H1 (cell line): Measurements from ENCODE around the gene C15orf40. TPM values are rescaled to one million over a fixed set of nuclear protein-coding genes. Genes with fewer than 3 reads are reported as not detected.

Source experiments
- CTCF ChIA-PET: fragments of 300-600 bp; sonication (Branson Sonifier 250); formaldehyde crosslinking; loops from one replicate; lab custom pipeline; 2021; ENCODE audit not compliant: partially characterized antibody; lab: Charles Lee
- POLR2A ChIA-PET: fragments of 300-600 bp; sonication (Branson Sonifier 250); formaldehyde crosslinking; loops from one replicate; lab custom pipeline; 2021; ENCODE audit warnings: inconsistent platforms; ENCODE audit not compliant: partially characterized antibody; lab: Charles Lee
- DNase-seq, 2 experiments: peaks; one replicate each; pipeline versions ENCODE4 v3.0.0 to v3.0.0-alpha.2; 2010 to 2022; ENCODE audit warnings: low spot score in 2 of 2, low read depth in 1 of 2, mixed read lengths in 1 of 2
- FAIRE-seq: peaks from 2 replicates; lab custom pipeline; 2011; peaks lifted over from hg19 to GRCh38; lab: Jason Lieb, UNC
- H2AFZ ChIP-seq: 2 replicates; pipeline ENCODE4 v1.8.1; 2012; ENCODE audit warnings: low read length, inconsistent platforms
- H2AK5ac ChIP-seq: 2 replicates; pipeline ENCODE4 v1.6.1; 2013; ENCODE audit warnings: low read depth, low read length
- H2BK120ac ChIP-seq: replicated peaks from 2 replicates; pipeline ENCODE3; 2013; ENCODE audit warnings: low read depth, low read length, inconsistent platforms
- H2BK12ac ChIP-seq: 2 replicates; pipeline ENCODE4 v1.6.1; 2013; ENCODE audit warnings: low read depth, low read length
- H2BK15ac ChIP-seq: 2 replicates; pipeline ENCODE4 v1.6.1; 2013; ENCODE audit warnings: low read length
- H2BK20ac ChIP-seq: 2 replicates; pipeline ENCODE4 v1.6.1; 2013; ENCODE audit warnings: low read length
- H2BK5ac ChIP-seq: 2 replicates; pipeline ENCODE4 v1.6.1; 2013; ENCODE audit warnings: low read depth, low read length
- H3K14ac ChIP-seq: 2 replicates; pipeline ENCODE4 v1.6.1; 2013; ENCODE audit warnings: inconsistent platforms; ENCODE audit not compliant: insufficient read length
- H3K18ac ChIP-seq: 2 replicates; pipeline ENCODE4 v1.6.1; 2013; ENCODE audit warnings: low read length; ENCODE audit errors: extremely low read depth
- H3K23ac ChIP-seq: 2 replicates; pipeline ENCODE4 v1.6.1; 2013; ENCODE audit warnings: inconsistent platforms; ENCODE audit not compliant: insufficient read length
- H3K23me2 ChIP-seq: 2 replicates; pipeline ENCODE4 v1.6.1; 2013; ENCODE audit warnings: low read depth, low read length
- H3K27ac ChIP-seq: 2 replicates; pipeline ENCODE4 v1.6.1; 2011; ENCODE audit warnings: low read depth, low read length, inconsistent platforms
- H3K27me3 ChIP-seq, 4 experiments: replicated peaks in 1 of 4; 1 replicate in 1 of 4; 2 replicates in 3 of 4; pipeline versions ENCODE4 v1.6.1 to v1.8.1; 2011 to 2013; ENCODE audit warnings: low read length in 3 of 4, mild to moderate bottlenecking in 3 of 4, inconsistent platforms in 2 of 4, mixed read lengths in 2 of 4, moderate library complexity in 1 of 4; ENCODE audit not compliant: control insufficient read depth in 3 of 4, insufficient read depth in 3 of 4; ENCODE audit errors: extremely low read depth in 1 of 4
- H3K36me3 ChIP-seq, 4 experiments: 2 replicates each; pipeline versions ENCODE4 v1.6.1 to v1.8.1; 2011 to 2013; ENCODE audit warnings: mild to moderate bottlenecking in 4 of 4, low read length in 3 of 4, moderate library complexity in 2 of 4, control low read depth in 1 of 4, inconsistent platforms in 1 of 4; ENCODE audit not compliant: insufficient read depth in 4 of 4, control insufficient read depth in 2 of 4
- H3K4ac ChIP-seq: replicated peaks from 2 replicates; pipeline ENCODE3; 2013; ENCODE audit warnings: low read length, low read depth, mixed read lengths, inconsistent platforms; ENCODE audit not compliant: insufficient read length
- H3K4me1 ChIP-seq, 4 experiments: replicated peaks in 1 of 4; 1 replicate in 1 of 4; 2 replicates in 3 of 4; pipeline versions ENCODE4 v1.6.1 to v1.8.1; 2011 to 2013; ENCODE audit warnings: low read length in 3 of 4, inconsistent platforms in 2 of 4, mixed read lengths in 1 of 4; ENCODE audit not compliant: insufficient read depth in 4 of 4, control insufficient read depth in 3 of 4
- H3K4me2 ChIP-seq, 2 experiments: 2 replicates each; pipeline versions ENCODE4 v1.6.1 to v1.8.1; 2011 to 2013; ENCODE audit warnings: low read depth in 2 of 2, low read length in 2 of 2, control low read depth in 1 of 2, inconsistent platforms in 1 of 2, mild to moderate bottlenecking in 1 of 2; ENCODE audit not compliant: insufficient read depth in 1 of 2
- H3K4me3 ChIP-seq, 4 experiments: fragments of 200-600, 300-600 bp in 1 of 4; sonication (generic), shearing (Covaris generic), sonication (Bioruptor Twin) in 1 of 4; 2 replicates each; pipeline versions ENCODE4 v1.5.1 to v1.8.1; 2011 to 2016; ENCODE audit warnings: low read length in 4 of 4, low read depth in 3 of 4, control low read depth in 2 of 4, inconsistent platforms in 2 of 4, mild to moderate bottlenecking in 2 of 4, mixed read lengths in 1 of 4, moderate library complexity in 1 of 4; ENCODE audit not compliant: insufficient read depth in 2 of 4; ENCODE audit errors: extremely low read depth in 1 of 4
- H3K56ac ChIP-seq: replicated peaks from 2 replicates; pipeline ENCODE3; 2013; ENCODE audit warnings: low read depth, mild to moderate bottlenecking, mixed read lengths, low read length, inconsistent platforms; ENCODE audit not compliant: insufficient read length
- H3K79me1 ChIP-seq: 2 replicates; pipeline ENCODE4 v1.6.1; 2013; ENCODE audit warnings: low read depth, low read length, control low read depth
- H3K79me2 ChIP-seq, 2 experiments: 2 replicates each; pipeline versions ENCODE4 v1.6.1 to v1.8.1; 2012 to 2013; ENCODE audit warnings: low read length in 2 of 2, mild to moderate bottlenecking in 2 of 2, inconsistent platforms in 1 of 2; ENCODE audit not compliant: insufficient read depth in 2 of 2, control insufficient read depth in 1 of 2
- H3K9ac ChIP-seq, 4 experiments: replicated peaks in 1 of 4; 1 replicate in 1 of 4; 2 replicates in 3 of 4; pipeline versions ENCODE4 v1.6.1 to v1.8.1; 2011 to 2013; ENCODE audit warnings: low read depth in 3 of 4, low read length in 3 of 4, control low read depth in 2 of 4, mild to moderate bottlenecking in 2 of 4, moderate library complexity in 2 of 4, inconsistent platforms in 1 of 4; ENCODE audit errors: extremely low read depth in 1 of 4
- H3K9me3 ChIP-seq, 2 experiments: 2 replicates each; pipeline versions ENCODE4 v1.6.1 to v1.8.1; 2012 to 2013; ENCODE audit warnings: mild to moderate bottlenecking in 2 of 2, moderate library complexity in 2 of 2, control low read depth in 1 of 2, inconsistent platforms in 1 of 2, low read depth in 1 of 2, low read length in 1 of 2, mixed read lengths in 1 of 2; ENCODE audit not compliant: insufficient read depth in 2 of 2
- H4K20me1 ChIP-seq, 2 experiments: replicated peaks in 1 of 2; 2 replicates each; pipeline versions ENCODE3 to v1.8.1; 2011 to 2013; ENCODE audit warnings: inconsistent platforms in 2 of 2, low read length in 2 of 2, mild to moderate bottlenecking in 1 of 2; ENCODE audit not compliant: insufficient read depth in 2 of 2, control insufficient read depth in 1 of 2
- H4K5ac ChIP-seq: 2 replicates; pipeline ENCODE4 v1.6.1; 2013; ENCODE audit warnings: low read length, low read depth, mixed read lengths, inconsistent platforms; ENCODE audit not compliant: insufficient read length
- H4K8ac ChIP-seq: 2 replicates; pipeline ENCODE4 v1.8.0; 2013; ENCODE audit warnings: mild to moderate bottlenecking, moderate library complexity, low read length, inconsistent platforms; ENCODE audit not compliant: insufficient read depth; ENCODE audit errors: extremely low read depth
- H4K91ac ChIP-seq: replicated peaks from 2 replicates; pipeline ENCODE3; 2013; ENCODE audit warnings: low read length, mixed read lengths, inconsistent platforms; ENCODE audit not compliant: insufficient read length
- BRCA1 ChIP-seq: IDR thresholded peaks from 2 replicates; pipeline ENCODE4 v1.6.1; 2012; ENCODE audit warnings: low read depth, low read length, improper control_type of control experiment
- CBX5 ChIP-seq: fragments of 300-800, 300-1000 bp; sonication (generic); IDR thresholded peaks from 2 replicates; pipeline ENCODE4 v1.7.1; 2016; ENCODE audit warnings: antibody characterized with exemption, low read length, low read depth
- CEBPB ChIP-seq: IDR thresholded peaks from 2 replicates; pipeline ENCODE4 v1.6.1; 2012; ENCODE audit warnings: low read depth, low read length
- EGR1 ChIP-seq: IDR thresholded peaks from 2 replicates; pipeline ENCODE4 v1.6.1; 2011; ENCODE audit warnings: low read depth, low read length, borderline replicate concordance
- EZH2 ChIP-seq: fragments of 200-600 bp; sonication (generic); IDR thresholded peaks from 2 replicates; pipeline ENCODE4 v1.7.1; 2012; ENCODE audit warnings: low read depth, mild to moderate bottlenecking, moderate library complexity, low read length, inconsistent platforms; ENCODE audit not compliant: severe bottlenecking
- FOSL1 ChIP-seq: IDR thresholded peaks from 2 replicates; pipeline ENCODE4 v1.6.1; 2011; ENCODE audit warnings: mild to moderate bottlenecking, low read depth, low read length, moderate library complexity; ENCODE audit not compliant: insufficient read depth
- HDAC6 ChIP-seq: IDR thresholded peaks from one replicate; pipeline ENCODE4 v1.7.1; 2012; ENCODE audit warnings: low read depth, mild to moderate bottlenecking, inconsistent platforms, low read length, moderate library complexity
- KDM5A ChIP-seq: fragments of 200-600 bp; IDR thresholded peaks from 2 replicates; pipeline ENCODE4 v1.7.1; 2012; ENCODE audit warnings: mild to moderate bottlenecking, low read length, inconsistent platforms, mixed read lengths
- RAD21 ChIP-seq, 2 experiments: IDR thresholded peaks in 1 of 2; conservative IDR thresholded peaks in 1 of 2; 2 replicates each; pipeline ENCODE4 v1.6.1; 2011; ENCODE audit warnings: low read depth in 2 of 2, low read length in 2 of 2, improper control_type of control experiment in 1 of 2, inconsistent platforms in 1 of 2, mild to moderate bottlenecking in 1 of 2, moderate library complexity in 1 of 2
- RXRA ChIP-seq: IDR thresholded peaks from 2 replicates; pipeline ENCODE4 v1.6.1; 2011; ENCODE audit warnings: low read depth, mild to moderate bottlenecking, low read length, moderate library complexity; ENCODE audit not compliant: insufficient read depth
- SAP30 ChIP-seq: fragments of 300-600 bp; sonication (generic); IDR thresholded peaks from 2 replicates; pipeline ENCODE4 v1.7.1; 2012; ENCODE audit warnings: low read length, moderate library complexity, mild to moderate bottlenecking, inconsistent platforms; ENCODE audit not compliant: insufficient read depth, insufficient replicate concordance
- SIRT6 ChIP-seq: IDR thresholded peaks from one replicate; pipeline ENCODE4 v1.7.1; 2012; ENCODE audit warnings: low read length, inconsistent platforms
- TAF1 ChIP-seq: IDR thresholded peaks from 2 replicates; pipeline ENCODE4 v1.6.1; 2011; ENCODE audit warnings: mild to moderate bottlenecking, low read depth, low read length
- WGBS, 2 experiments: shearing (Covaris generic) in 1 of 2; methylation state at CpG; one replicate each; pipeline versions ENCODE4 v1.1.6 to v1.1.7; 2013 to 2015; ENCODE audit warnings: low lambda C conversion rate in 2 of 2, mixed read lengths in 2 of 2, inconsistent platforms in 1 of 2, low coverage in 1 of 2, missing lambda C conversion rate in 1 of 2; ENCODE audit not compliant: insufficient replicate concordance in 2 of 2, insufficient coverage in 1 of 2, insufficient read length in 1 of 2; ENCODE audit errors: extremely low coverage in 1 of 2, missing lambda C conversion rate in 1 of 2; 5-methylcytosine and 5-hydroxymethylcytosine counted together
- polyA plus RNA-seq, 7 experiments: library from polyadenylated mRNA; depleted of rRNA in 3 of 7; stranded (reverse) in 5 of 7; unstranded in 2 of 7; fragments of >200 nt in 5 of 7; fragments of 200-250 nt in 2 of 7; gene quantifications; 1 replicate in 5 of 7; 2 replicates in 1 of 7; 4 replicates in 1 of 7; pipeline versions ENCODE4 v1.2.1 to v1.2.3, GENCODE V29; 2011 to 2013; ENCODE audit warnings: missing spikeins in 2 of 7, mixed read lengths in 2 of 7
- total RNA-seq: library from RNA; stranded (reverse); fragmentation: NEBNext Ultra II Directional; extraction: Animal tissue kit (Norgen Biotek cat#: 25700); gene quantifications from 2 replicates; pipeline ENCODE4 v1.2.1, GENCODE V29; 2021
- TF ChIP-seq, protein P1 (sequence below): IDR thresholded peaks from 2 replicates; pipeline ENCODE4 v1.6.1; 2012; ENCODE audit warnings: inconsistent platforms

The C15orf40 gene
- total and polyA plus RNA-seq, 2 of the 8 experiments (the other 6 are each of a cell fraction or from before 2014, with no cell fraction given): 10.7 TPM

DNA sequence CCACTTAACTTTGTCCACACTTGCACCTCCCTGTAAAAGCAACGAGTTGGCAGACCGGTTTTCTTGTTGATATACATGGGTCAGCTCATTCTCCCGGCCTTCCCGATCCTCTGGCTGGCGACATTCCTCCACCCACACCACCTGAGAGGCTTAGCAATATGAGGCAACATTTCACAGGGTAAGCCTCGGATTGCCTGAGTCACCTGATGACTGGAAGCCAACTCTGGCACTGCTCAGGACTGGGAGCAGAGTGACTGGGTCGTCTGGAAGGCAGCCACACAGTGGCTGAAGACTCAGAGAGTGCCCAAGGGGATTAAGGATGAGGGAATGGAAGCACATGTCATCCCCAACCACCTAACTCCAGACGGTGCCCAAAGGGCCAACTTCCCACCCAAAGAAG lies 68.7 kb downstream of the C15orf40 start:
- H2BK12ac ChIP-seq: no peak overlapping the region
- no peak overlapping the region for H2BK20ac ChIP-seq
- H4K8ac ChIP-seq: no peak overlapping the region
- no peak overlapping the region for H2AFZ ChIP-seq
- H2BK5ac ChIP-seq: no peak overlapping the region
- H3K4me2 ChIP-seq: no peak overlapping the region
- H3K4me1 ChIP-seq: no peaks in the 10 kb centered on the region
- H3K23me2 ChIP-seq: no peaks in the 10 kb centered on the region; the same call in 1 of the 2 replicates
- ChIA-PET CTCF (interaction anchor here (0.8 to 2.5 kb wide), 15 partner anchors 9 to 412 kb away, joined by 3 to 11 read pairs (median 4); partner anchors contain the start of gene RAMAC), POLR2A (interaction anchor here (0.9 to 1.3 kb wide), 2 partner anchors 18 to 403 kb away, joined by 3 read pairs; partner anchors contain the start of gene RPS17)
- no peak overlapping the region for H3K23ac ChIP-seq
- no peak overlapping the region for H3K14ac ChIP-seq
- no peak overlapping the region for H3K9ac ChIP-seq
- H3K4ac ChIP-seq: no peak overlapping the region
- H3K36me3 ChIP-seq: no peaks in the 10 kb centered on the region
- FAIRE-seq: no peak
- WGBS, 2 experiments: 92% methylated on average over 8 of the region's 8 CpGs; no CpG with 5 or more reads in 1 of the 2 experiments
- H3K27ac ChIP-seq: no peak overlapping the region
- H3K79me1 ChIP-seq: no peaks in the 10 kb centered on the region
- no peaks in the 10 kb centered on the region for H3K79me2 ChIP-seq
- H2BK120ac ChIP-seq: no peak overlapping the region
- no peaks in the 10 kb centered on the region for H3K9me3 ChIP-seq
- no peak overlapping the region for H2AK5ac ChIP-seq
- no peak overlapping the region for H4K91ac ChIP-seq
- H3K56ac ChIP-seq: no peak overlapping the region
- no peak overlapping the region for H3K4me3 ChIP-seq
- peaks cover 0 to 2% of the 10 kb centered on the region in 2 experiments for H4K20me1 ChIP-seq
- no peak overlapping the region for H2BK15ac ChIP-seq
- H4K5ac ChIP-seq: no peak overlapping the region
- no peaks in the 10 kb centered on the region for H3K27me3 ChIP-seq
- no peak overlapping the region for H3K18ac ChIP-seq
- no peak for DNase-seq
- no peak for TF ChIP-seq RXRA
- no peak for TF ChIP-seq SIRT6
- no peak for TF ChIP-seq CBX5
- no peak for TF ChIP-seq EZH2
- no peak for TF ChIP-seq BRCA1
- TF ChIP-seq CEBPB: no peak
- no peak for TF ChIP-seq SAP30
- no peak for TF ChIP-seq RAD21 (IDR thresholded peaks at IDR 0.05 in 1 of 2, conservative IDR thresholded peaks at IDR 0.05 in 1 of 2; ENCODE audit: low read depth in 2 of 2, low read length in 2 of 2)
- no peak for TF ChIP-seq KDM5A
- TF ChIP-seq EGR1: no peak
- no peak for TF ChIP-seq FOSL1
- no peak for TF ChIP-seq TAF1
- no peak for TF ChIP-seq HDAC6
- TF ChIP-seq, protein P1, sequence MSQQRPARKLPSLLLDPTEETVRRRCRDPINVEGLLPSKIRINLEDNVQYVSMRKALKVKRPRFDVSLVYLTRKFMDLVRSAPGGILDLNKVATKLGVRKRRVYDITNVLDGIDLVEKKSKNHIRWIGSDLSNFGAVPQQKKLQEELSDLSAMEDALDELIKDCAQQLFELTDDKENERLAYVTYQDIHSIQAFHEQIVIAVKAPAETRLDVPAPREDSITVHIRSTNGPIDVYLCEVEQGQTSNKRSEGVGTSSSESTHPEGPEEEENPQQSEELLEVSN: no peak
